ENCODE results near the gene FREY1.

The FREY1 gene

DNA sequence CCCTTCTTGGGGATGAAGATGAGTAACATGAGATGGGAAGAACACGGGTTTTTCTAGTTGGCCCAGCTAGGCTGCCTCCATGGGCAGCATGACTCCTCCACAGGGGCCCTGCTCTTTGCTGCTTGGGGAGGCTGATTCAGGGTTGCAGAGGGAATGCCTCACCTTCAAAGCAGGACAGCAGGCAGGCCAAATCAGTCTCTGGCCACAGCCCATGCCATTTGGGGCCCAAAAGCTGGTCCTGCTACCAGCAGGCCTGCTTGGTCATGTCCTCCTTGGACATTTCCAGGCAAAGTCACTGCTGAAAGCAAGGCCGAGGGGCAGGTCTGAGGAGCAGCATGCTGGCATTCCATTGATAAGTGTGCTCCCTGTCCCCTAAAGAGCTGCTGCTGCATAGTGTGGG lies 35.4 kb downstream of the FREY1 start:
- TF ChIP-seq, protein P1, sequence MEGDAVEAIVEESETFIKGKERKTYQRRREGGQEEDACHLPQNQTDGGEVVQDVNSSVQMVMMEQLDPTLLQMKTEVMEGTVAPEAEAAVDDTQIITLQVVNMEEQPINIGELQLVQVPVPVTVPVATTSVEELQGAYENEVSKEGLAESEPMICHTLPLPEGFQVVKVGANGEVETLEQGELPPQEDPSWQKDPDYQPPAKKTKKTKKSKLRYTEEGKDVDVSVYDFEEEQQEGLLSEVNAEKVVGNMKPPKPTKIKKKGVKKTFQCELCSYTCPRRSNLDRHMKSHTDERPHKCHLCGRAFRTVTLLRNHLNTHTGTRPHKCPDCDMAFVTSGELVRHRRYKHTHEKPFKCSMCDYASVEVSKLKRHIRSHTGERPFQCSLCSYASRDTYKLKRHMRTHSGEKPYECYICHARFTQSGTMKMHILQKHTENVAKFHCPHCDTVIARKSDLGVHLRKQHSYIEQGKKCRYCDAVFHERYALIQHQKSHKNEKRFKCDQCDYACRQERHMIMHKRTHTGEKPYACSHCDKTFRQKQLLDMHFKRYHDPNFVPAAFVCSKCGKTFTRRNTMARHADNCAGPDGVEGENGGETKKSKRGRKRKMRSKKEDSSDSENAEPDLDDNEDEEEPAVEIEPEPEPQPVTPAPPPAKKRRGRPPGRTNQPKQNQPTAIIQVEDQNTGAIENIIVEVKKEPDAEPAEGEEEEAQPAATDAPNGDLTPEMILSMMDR (IDR thresholded peaks at IDR 0.05): no peak

DNA sequence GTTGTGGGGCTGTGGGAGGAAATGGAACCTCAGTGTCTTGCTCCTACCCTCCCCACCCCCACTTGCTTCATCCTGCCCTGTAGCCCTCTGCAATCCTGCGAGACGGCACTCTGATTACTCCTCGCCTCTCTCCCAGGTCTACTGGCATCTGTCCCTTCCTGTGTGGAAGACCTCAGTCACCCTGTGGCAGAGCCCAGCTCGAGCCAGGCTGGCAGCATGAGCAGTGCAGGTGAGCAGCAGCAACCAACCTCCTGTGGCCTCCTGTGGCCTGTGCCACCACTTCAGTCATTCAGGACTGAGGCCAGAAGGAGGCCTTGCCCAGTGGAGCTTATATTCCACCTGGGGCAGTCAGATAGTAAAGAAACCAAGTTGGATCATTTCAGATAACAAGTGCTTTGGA lies 36.4 kb downstream of the FREY1 start:
- TF ChIP-seq, protein P1 (IDR thresholded peaks at IDR 0.05): no peak

DNA sequence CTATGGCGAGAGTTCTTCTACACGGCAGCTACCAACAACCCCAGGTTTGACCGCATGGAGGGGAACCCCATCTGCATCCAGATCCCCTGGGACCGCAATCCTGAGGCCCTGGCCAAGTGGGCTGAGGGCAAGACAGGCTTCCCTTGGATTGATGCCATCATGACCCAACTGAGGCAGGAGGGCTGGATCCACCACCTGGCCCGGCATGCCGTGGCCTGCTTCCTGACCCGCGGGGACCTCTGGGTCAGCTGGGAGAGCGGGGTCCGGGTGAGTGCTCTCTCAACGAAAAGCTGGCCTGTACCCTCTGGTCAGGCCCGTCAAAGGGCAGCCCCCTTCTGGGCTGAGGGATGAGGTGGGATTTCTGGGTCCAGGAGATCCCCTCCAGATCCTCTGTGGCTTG lies 37.5 kb downstream of the FREY1 start:
- TF ChIP-seq, protein P1 (IDR thresholded peaks at IDR 0.05): no peak

GRCh38 chr11:45864041-45864440 lies 43.0 kb downstream of the FREY1 start:
- TF ChIP-seq, protein P1 (IDR thresholded peaks at IDR 0.05): no peak

DNA sequence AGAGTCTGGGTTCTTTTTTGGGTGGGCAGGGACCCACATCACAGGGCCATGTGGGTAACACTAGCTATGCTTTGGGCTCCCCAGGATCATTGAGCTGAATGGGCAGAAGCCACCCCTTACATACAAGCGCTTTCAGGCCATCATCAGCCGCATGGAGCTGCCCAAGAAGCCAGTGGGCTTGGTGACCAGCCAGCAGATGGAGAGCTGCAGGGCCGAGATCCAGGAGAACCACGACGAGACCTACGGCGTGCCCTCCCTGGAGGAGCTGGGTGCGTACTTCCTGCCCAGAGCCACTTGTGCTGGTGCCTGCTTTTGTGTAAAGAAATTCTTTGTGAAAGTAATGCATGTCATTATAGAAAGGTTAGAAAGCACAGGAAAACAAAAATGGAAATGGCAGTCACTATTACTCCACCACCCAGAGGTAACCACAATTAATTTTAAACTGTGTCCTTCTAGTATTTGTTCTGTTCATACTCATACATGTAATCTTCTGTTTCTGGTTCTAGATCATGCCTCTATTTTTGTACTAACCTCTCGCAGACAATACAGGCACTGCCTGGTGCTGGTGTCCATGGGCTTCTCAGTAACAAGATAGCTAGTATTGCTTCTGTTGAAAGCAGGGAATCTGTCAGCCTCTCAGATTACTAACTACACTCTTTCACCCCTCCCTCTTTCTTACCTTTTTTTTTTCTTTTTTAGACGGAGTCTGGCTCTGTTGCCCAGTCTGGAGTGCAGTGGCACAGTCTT lies 46.1 kb downstream of the FREY1 start:
- TF ChIP-seq, protein P1 (IDR thresholded peaks at IDR 0.05): no peak

- TF ChIP-seq, protein P1 (IDR thresholded peaks at IDR 0.05): no peak
Measured at GRCh38 chr11:45860348-45860747, 46.7 kb downstream of the FREY1 start.

GRCh38 chr11:45859661-45860140 lies 47.4 kb downstream of the FREY1 start:
- TF ChIP-seq, protein P1 (IDR thresholded peaks at IDR 0.05): no peak

Data from LNCAP (cell line).